IMR-90 (cell line): ENCODE data around the gene SPATC1L. TPM values are rescaled to one million over a fixed set of nuclear protein-coding genes. Genes with fewer than 3 reads are reported as not detected.

Experiments used
- ATAC-seq: fragments of 200-7000 bp; cut with Tn5 transposase; 2 replicates; pipeline ENCODE4 v1.9.1; 2020; ENCODE audit warnings: low read depth, mild to moderate bottlenecking, moderate library complexity
- BruUV-seq: library from RNA; stranded (reverse); fragments of 400-500 nt; replicated peaks from 2 replicates; lab custom pipeline; 2021; lab: Mats Ljungman, UMichigan
- CTCF ChIA-PET: fragments of 300-600 bp; formaldehyde crosslinking; extraction: SDS; loops from one replicate; lab custom pipeline; 2021; ENCODE audit warnings: antibody characterized with exemption; lab: Yijun Ruan, JAX
- POLR2A ChIA-PET: fragments of 300-600 bp; sonication (Branson Sonifier 250); formaldehyde crosslinking; loops from one replicate; lab custom pipeline; 2022; ENCODE audit warnings: antibody characterized with exemption; ENCODE audit not compliant: unreplicated experiment; lab: Charles Lee
- DNase-seq: peaks from one replicate; pipeline ENCODE4 v3.0.0; 2013
- H2AFZ ChIP-seq: replicated peaks from 2 replicates; pipeline ENCODE3; 2013; ENCODE audit warnings: low read length, mild to moderate bottlenecking; ENCODE audit not compliant: poor library complexity
- H2AK5ac ChIP-seq: 2 replicates; pipeline ENCODE4 v1.6.1; 2013; ENCODE audit warnings: low read depth, low read length, inconsistent platforms
- H2AK9ac ChIP-seq: replicated peaks from 2 replicates; pipeline ENCODE3; 2013; ENCODE audit warnings: mild to moderate bottlenecking, low read depth, low read length, moderate library complexity; ENCODE audit not compliant: poor library complexity
- H2BK120ac ChIP-seq: 2 replicates; pipeline ENCODE4 v1.6.1; 2013; ENCODE audit warnings: low read depth, low read length, inconsistent platforms
- H2BK15ac ChIP-seq: 3 replicates; pipeline ENCODE4 v1.6.1; 2013; ENCODE audit warnings: low read depth, low read length, inconsistent platforms
- H2BK20ac ChIP-seq: 2 replicates; pipeline ENCODE4 v1.6.1; 2013; ENCODE audit warnings: low read depth, mild to moderate bottlenecking, inconsistent platforms, low read length, moderate library complexity
- H2BK5ac ChIP-seq: 2 replicates; pipeline ENCODE4 v1.6.1; 2013; ENCODE audit warnings: mild to moderate bottlenecking, low read depth, low read length, inconsistent platforms; ENCODE audit not compliant: poor library complexity, severe bottlenecking
- H3K14ac ChIP-seq: replicated peaks from 2 replicates; pipeline ENCODE4 v1.6.1; 2013; ENCODE audit warnings: low read depth, low read length, inconsistent platforms
- H3K18ac ChIP-seq: 2 replicates; pipeline ENCODE4 v1.6.1; 2013; ENCODE audit warnings: low read depth, low read length, control low read depth
- H3K23ac ChIP-seq: 2 replicates; pipeline ENCODE4 v1.6.1; 2013; ENCODE audit warnings: low read depth, low read length, inconsistent platforms
- H3K27ac ChIP-seq: 2 replicates; pipeline ENCODE4 v1.5.1; 2013; ENCODE audit warnings: mild to moderate bottlenecking, control low read depth, low read length; ENCODE audit not compliant: insufficient read depth
- H3K27me3 ChIP-seq: 2 replicates; pipeline ENCODE4 v1.6.1; 2013; ENCODE audit warnings: low read length; ENCODE audit not compliant: control insufficient read depth, insufficient read depth
- H3K36me3 ChIP-seq: 2 replicates; pipeline ENCODE4 v1.6.1; 2013; ENCODE audit warnings: low read length, mixed read lengths; ENCODE audit not compliant: control insufficient read depth, insufficient read depth
- H3K4ac ChIP-seq: 2 replicates; pipeline ENCODE4 v1.6.1; 2013; ENCODE audit warnings: low read depth, low read length, inconsistent platforms
- H3K4me1 ChIP-seq: 2 replicates; pipeline ENCODE4 v1.6.1; 2013; ENCODE audit warnings: low read length, mixed read lengths; ENCODE audit not compliant: control insufficient read depth, insufficient read depth
- H3K4me2 ChIP-seq: 2 replicates; pipeline ENCODE4 v1.6.1; 2013; ENCODE audit warnings: low read depth, mild to moderate bottlenecking, control low read depth, low read length, moderate library complexity
- H3K4me3 ChIP-seq: 2 replicates; pipeline ENCODE4 v1.5.1; 2013; ENCODE audit warnings: low read depth, mild to moderate bottlenecking, control low read depth, low read length, moderate library complexity; ENCODE audit not compliant: insufficient read depth
- H3K56ac ChIP-seq: 2 replicates; pipeline ENCODE4 v1.6.1; 2013; ENCODE audit warnings: low read length, inconsistent platforms; ENCODE audit not compliant: insufficient read depth; ENCODE audit errors: extremely low read depth
- H3K79me1 ChIP-seq, 2 experiments: 2 replicates each; pipeline ENCODE4 v1.6.1; 2013; ENCODE audit warnings: low read length in 2 of 2, inconsistent platforms in 1 of 2, low read depth in 1 of 2
- H3K9ac ChIP-seq: 2 replicates; pipeline ENCODE4 v1.6.1; 2013; ENCODE audit warnings: low read depth, low read length, control low read depth
- H3K9me1 ChIP-seq: 2 replicates; pipeline ENCODE4 v1.6.1; 2013; ENCODE audit warnings: low read length, inconsistent platforms; ENCODE audit not compliant: insufficient read depth
- H3K9me3 ChIP-seq: 2 replicates; pipeline ENCODE4 v1.6.1; 2013; ENCODE audit warnings: low read length; ENCODE audit not compliant: control insufficient read depth, insufficient read depth
- H4K20me1 ChIP-seq: 2 replicates; pipeline ENCODE4 v1.6.1; 2013; ENCODE audit warnings: low read length, inconsistent platforms; ENCODE audit not compliant: insufficient read depth
- H4K5ac ChIP-seq: 2 replicates; pipeline ENCODE4 v1.6.1; 2013; ENCODE audit warnings: mild to moderate bottlenecking, low read depth, low read length, control low read depth
- H4K8ac ChIP-seq, 2 experiments: 2 replicates each; pipeline ENCODE4 v1.6.1; 2013; ENCODE audit warnings: low read depth in 2 of 2, low read length in 2 of 2, control low read depth in 1 of 2, inconsistent platforms in 1 of 2
- H4K91ac ChIP-seq: 2 replicates; pipeline ENCODE4 v1.6.1; 2013; ENCODE audit warnings: low read depth, low read length, inconsistent platforms; ENCODE audit not compliant: insufficient read depth
- BHLHE40 ChIP-seq: fragments of 150-350 bp; IDR thresholded peaks from 2 replicates; pipeline ENCODE4 v1.6.1; 2016; ENCODE audit warnings: mild to moderate bottlenecking, low read depth, low read length
- RAD21 ChIP-seq: IDR thresholded peaks from 2 replicates; pipeline ENCODE4 v1.6.1; 2012; ENCODE audit warnings: low read length, improper control_type of control experiment
- USF2 ChIP-seq: fragments of 150-350 bp; IDR thresholded peaks from 2 replicates; pipeline ENCODE4 v1.6.1; 2017; ENCODE audit warnings: mild to moderate bottlenecking, antibody characterized with exemption, low read length, low read depth
- WGBS, 2 experiments: methylation state at CpG; one replicate each; pipeline versions ENCODE4 v1.1.5 to v1.1.7; 2013; ENCODE audit warnings: missing lambda C conversion rate in 2 of 2; ENCODE audit not compliant: insufficient read length in 1 of 2; ENCODE audit errors: extremely low coverage in 2 of 2; 5-methylcytosine and 5-hydroxymethylcytosine counted together
- dilution Hi-C: fragments of 300-500 bp; cut with HindIII; formaldehyde crosslinking; loops from one replicate; pipeline ENCODE4 v1.14.3; 2018; ENCODE audit warnings: low sequenced_read_pairs; ENCODE audit not compliant: unreplicated experiment
- in situ Hi-C: fragments of 300-500 bp; cut with MboI; formaldehyde crosslinking; loops from 3 replicates; pipeline ENCODE4 v1.14.3; 2019; ENCODE audit warnings: low sequenced_read_pairs, inconsistent platforms, mixed read lengths
- intact Hi-C: fragments of 100-400 bp; cut with micrococcal nuclease; formaldehyde crosslinking; loops from 2 replicates; pipeline ENCODE4 v1.10.0; 2022
- polyA plus RNA-seq, 3 experiments: library from polyadenylated mRNA; depleted of rRNA; stranded (reverse); fragments of >200 nt; gene quantifications; 2 replicates each; pipeline ENCODE4 v1.2.3, GENCODE V29; 2012; ENCODE audit warnings: low replicate concordance in 1 of 3
- total RNA-seq: library from RNA; depleted of rRNA; stranded (reverse); fragments of >200 nt; gene quantifications from 2 replicates; pipeline ENCODE4 v1.2.3, GENCODE V29; 2012

The SPATC1L gene
- total and polyA plus RNA-seq, 2 of the 4 experiments (the other 2 are of a cell fraction), result 3.8 to 17.2 TPM

- Histone ChIP-seq H3K36me3 (peaks cover 94% of the 10 kb centered on the region), H2AK5ac (no peak overlapping the region), H3K14ac (no peak overlapping the region), H2BK20ac (no peak overlapping the region), H2AFZ (no peak overlapping the region), H4K91ac (no peak overlapping the region), H4K5ac (no peak overlapping the region), H3K23ac (no peak overlapping the region), H3K79me1 (peaks cover 30 to 92% of the 10 kb centered on the region in 2 experiments), H4K20me1 (peaks cover 82% of the 10 kb centered on the region), H3K27me3 (no peaks in the 10 kb centered on the region), H2AK9ac (no peak overlapping the region), H3K9me1 (peaks cover 5% of the 10 kb centered on the region; the same call in 1 of the 2 replicates), H3K4me3 (no peak overlapping the region), H3K56ac (no peak overlapping the region), H3K4me2 (no peak overlapping the region), H3K4me1 (peaks cover 2% of the 10 kb centered on the region; the same call in 1 of the 2 replicates), H2BK5ac (no peak overlapping the region), H3K18ac (no peak overlapping the region), H2BK15ac (no peak overlapping the region), H2BK120ac (no peak overlapping the region), H3K9me3 (peaks cover 5% of the 10 kb centered on the region), H3K27ac (peak overlapping the region; percentile 26; the same call in 1 of the 2 replicates), H3K4ac (no peak overlapping the region), H3K9ac (no peak overlapping the region), H4K8ac (peak overlapping the region in 1 of 2 experiments; percentile 76; a peak in 1 of 4 replicates)
- POLR2A ChIA-PET, result interaction anchor here (1.1 kb wide), 1 partner anchor 115 kb away, joined by 3 read pairs; no protein-coding TSS in a partner anchor
- BruUV-seq, result no TSS peak
- ATAC-seq, result no peak
- WGBS, 2 experiments, result 95% methylated on average over 11 of the region's 20 CpGs; no CpG with 5 or more reads in 1 of the 2 experiments
- intact Hi-C loops (no loop called here), in situ Hi-C loops (no loop called here), dilution Hi-C loops (no loop called here)
- TF ChIP-seq USF2, result no peak
- no peak for TF ChIP-seq RAD21
- no peak for TF ChIP-seq BHLHE40
- no peak for DNase-seq
- CTCF ChIA-PET, result no interaction called here
Measured at GRCh38 chr21:46116189-46116775, 68.0 kb downstream of the SPATC1L start.
